Testis (tissue), 3 donors: ENCODE results near the gene DLX5. TPM values are rescaled to one million over a fixed set of nuclear protein-coding genes. Genes with fewer than 3 reads are reported as not detected.

Experiments used
- DNase-seq: peaks from one replicate; pipeline ENCODE4 v3.0.0-alpha.2; 2019
- H3K27ac ChIP-seq, 2 donors: fragments of 200-600 bp; sonication (generic); one replicate each; pipeline ENCODE4 v1.5.1; 2019
- H3K27me3 ChIP-seq: fragments of 200-600 bp; sonication (generic); one replicate; pipeline ENCODE4 v1.5.1; 2019
- H3K36me3 ChIP-seq: fragments of 200-600 bp; sonication (generic); one replicate; pipeline ENCODE4 v1.5.1; 2017; ENCODE audit warnings: low read depth; ENCODE audit errors: missing control alignments
- H3K4me1 ChIP-seq: fragments of 200-600 bp; sonication (generic); one replicate; pipeline ENCODE4 v1.5.1; 2019
- H3K4me3 ChIP-seq, 2 donors: fragments of 200-600 bp; sonication (generic); one replicate each; pipeline ENCODE4 v1.5.1; 2017 to 2019
- H3K9me3 ChIP-seq: fragments of 200-600 bp; sonication (generic); one replicate; pipeline ENCODE4 v1.5.1; 2017
- POLR2A ChIP-seq: fragments of 450-650 bp; IDR thresholded peaks from one replicate; pipeline ENCODE4 v1.6.1; 2017; ENCODE audit warnings: antibody characterized with exemption, mild to moderate bottlenecking, moderate library complexity
- WGBS, 2 donors: methylation state at CpG; one replicate each; pipeline ENCODE4 v1.1.5; 2018; 5-methylcytosine and 5-hydroxymethylcytosine counted together
- intact Hi-C: fragments of 100-400 bp; cut with DNase I; formaldehyde crosslinking; loops from one replicate; pipeline ENCODE4 v1.15.1; 2023; ENCODE audit warnings: low total_unique reads
- polyA plus RNA-seq: library from polyadenylated mRNA; stranded (reverse); fragments of 350-450 nt; fragmentation: Illumina TruSeq; extraction: RNeasy Lipid Tissue Mini Kit (QIAGEN cat#74804); gene quantifications from one replicate; pipeline ENCODE4 v1.2.3, GENCODE V29; 2014; ENCODE audit warnings: low read depth, low replicate concordance; ENCODE audit not compliant: insufficient read depth
- total RNA-seq, 2 donors: library from RNA; depleted of rRNA; stranded (reverse); fragments of >200 nt; gene quantifications; one replicate each; pipeline ENCODE4 v1.2.3, GENCODE V29; 2016
- TF ChIP-seq, protein P1 (sequence below), 3 experiments: fragments of 450-650 bp in 2 of 3; fragments of 200-600 bp in 1 of 3; sonication (generic) in 1 of 3; IDR thresholded peaks; one replicate each; pipeline ENCODE4 v1.5.1; 2016 to 2019; ENCODE audit warnings: antibody characterized with exemption in 3 of 3, mild to moderate bottlenecking in 2 of 3, moderate library complexity in 1 of 3

The DLX5 gene
- total and polyA plus RNA-seq, 3 donors from 2014 or later = 1.3 to 2.6 (median 2.3) TPM

DNA sequence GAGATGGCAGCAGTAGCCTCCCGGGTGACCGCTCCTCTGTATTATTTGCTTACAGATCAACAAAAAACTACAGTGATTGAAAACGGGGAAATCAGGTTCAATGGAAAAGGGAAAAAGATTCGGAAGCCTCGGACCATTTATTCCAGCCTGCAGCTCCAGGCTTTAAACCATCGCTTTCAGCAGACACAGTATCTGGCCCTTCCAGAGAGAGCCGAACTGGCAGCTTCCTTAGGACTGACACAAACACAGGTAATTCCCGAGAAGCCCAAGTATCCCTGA, 17.1 kb downstream of the DLX5 start:
- 34 to 50% methylated on average over 8 of the region's 8 CpGs for WGBS, 2 donors
- H3K4me3 ChIP-seq = no peak overlapping the region
- no peak overlapping the region for H3K27ac ChIP-seq
- H3K27me3 ChIP-seq = peaks cover 7% of the 10 kb centered on the region
- no peaks in the 10 kb centered on the region for H3K36me3 ChIP-seq
- H3K9me3 ChIP-seq = no peaks in the 10 kb centered on the region
- TF ChIP-seq, protein P1, sequence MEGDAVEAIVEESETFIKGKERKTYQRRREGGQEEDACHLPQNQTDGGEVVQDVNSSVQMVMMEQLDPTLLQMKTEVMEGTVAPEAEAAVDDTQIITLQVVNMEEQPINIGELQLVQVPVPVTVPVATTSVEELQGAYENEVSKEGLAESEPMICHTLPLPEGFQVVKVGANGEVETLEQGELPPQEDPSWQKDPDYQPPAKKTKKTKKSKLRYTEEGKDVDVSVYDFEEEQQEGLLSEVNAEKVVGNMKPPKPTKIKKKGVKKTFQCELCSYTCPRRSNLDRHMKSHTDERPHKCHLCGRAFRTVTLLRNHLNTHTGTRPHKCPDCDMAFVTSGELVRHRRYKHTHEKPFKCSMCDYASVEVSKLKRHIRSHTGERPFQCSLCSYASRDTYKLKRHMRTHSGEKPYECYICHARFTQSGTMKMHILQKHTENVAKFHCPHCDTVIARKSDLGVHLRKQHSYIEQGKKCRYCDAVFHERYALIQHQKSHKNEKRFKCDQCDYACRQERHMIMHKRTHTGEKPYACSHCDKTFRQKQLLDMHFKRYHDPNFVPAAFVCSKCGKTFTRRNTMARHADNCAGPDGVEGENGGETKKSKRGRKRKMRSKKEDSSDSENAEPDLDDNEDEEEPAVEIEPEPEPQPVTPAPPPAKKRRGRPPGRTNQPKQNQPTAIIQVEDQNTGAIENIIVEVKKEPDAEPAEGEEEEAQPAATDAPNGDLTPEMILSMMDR (IDR thresholded peaks at IDR 0.05) = no peak
- no peak for TF ChIP-seq POLR2A
- peaks cover 3% of the 10 kb centered on the region for H3K4me1 ChIP-seq
- intact Hi-C loops = no loop called here
- DNase-seq = no peak

DNA sequence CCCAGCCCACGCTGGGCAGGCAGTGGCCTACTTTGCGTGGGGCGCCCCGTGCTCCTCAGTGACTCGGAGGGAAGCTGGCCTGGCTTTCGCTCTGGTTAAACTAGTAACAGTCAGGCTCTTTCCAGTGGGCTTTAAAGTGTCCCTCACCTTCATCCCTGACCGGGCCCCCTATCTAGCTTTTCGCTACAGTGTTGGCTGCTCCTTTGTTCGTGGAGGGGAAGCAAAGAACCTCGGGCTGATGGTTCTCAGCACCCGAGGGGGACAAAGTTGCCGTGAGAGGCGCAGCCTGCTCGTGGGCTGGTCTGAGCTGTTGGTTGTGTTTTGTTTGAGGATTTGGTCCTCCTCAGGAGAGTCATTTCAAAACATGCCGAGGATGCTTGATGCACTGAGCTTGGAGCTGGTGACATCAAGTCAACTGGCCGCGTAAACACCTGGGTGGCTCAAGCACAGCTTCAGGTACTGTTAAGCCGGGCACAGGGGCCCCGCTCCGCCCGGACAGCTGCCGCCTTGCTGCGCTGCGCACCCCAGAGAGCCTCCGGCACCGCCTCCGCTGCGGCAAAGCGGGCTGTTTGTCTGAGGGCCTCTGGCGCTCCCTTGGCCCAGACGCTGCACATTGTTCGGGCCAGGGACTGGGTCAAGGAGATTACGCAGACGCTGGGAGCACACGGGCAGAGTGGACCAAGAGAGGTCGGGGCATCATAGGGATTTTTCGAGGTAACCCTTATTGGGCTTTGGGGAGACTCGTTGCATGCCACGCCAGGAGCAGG, 17.6 kb downstream of the DLX5 start:
- H3K27ac ChIP-seq = peak overlapping the region in 1 of 2 donors; percentile 41
- no peak for DNase-seq
- peaks cover 3% of the 10 kb centered on the region for H3K4me1 ChIP-seq
- WGBS, 2 donors = 11 to 18% methylated on average over 25 to 39 of the region's 39 CpGs
- H3K27me3 ChIP-seq = peaks cover 7% of the 10 kb centered on the region
- no peaks in the 10 kb centered on the region for H3K36me3 ChIP-seq
- TF ChIP-seq, protein P1 (IDR thresholded peaks at IDR 0.05) = no peak
- no peak for TF ChIP-seq POLR2A
- H3K9me3 ChIP-seq = no peaks in the 10 kb centered on the region
- intact Hi-C loops = no loop called here
- peak overlapping the region; percentile 39 to 53 for H3K4me3 ChIP-seq

DNA sequence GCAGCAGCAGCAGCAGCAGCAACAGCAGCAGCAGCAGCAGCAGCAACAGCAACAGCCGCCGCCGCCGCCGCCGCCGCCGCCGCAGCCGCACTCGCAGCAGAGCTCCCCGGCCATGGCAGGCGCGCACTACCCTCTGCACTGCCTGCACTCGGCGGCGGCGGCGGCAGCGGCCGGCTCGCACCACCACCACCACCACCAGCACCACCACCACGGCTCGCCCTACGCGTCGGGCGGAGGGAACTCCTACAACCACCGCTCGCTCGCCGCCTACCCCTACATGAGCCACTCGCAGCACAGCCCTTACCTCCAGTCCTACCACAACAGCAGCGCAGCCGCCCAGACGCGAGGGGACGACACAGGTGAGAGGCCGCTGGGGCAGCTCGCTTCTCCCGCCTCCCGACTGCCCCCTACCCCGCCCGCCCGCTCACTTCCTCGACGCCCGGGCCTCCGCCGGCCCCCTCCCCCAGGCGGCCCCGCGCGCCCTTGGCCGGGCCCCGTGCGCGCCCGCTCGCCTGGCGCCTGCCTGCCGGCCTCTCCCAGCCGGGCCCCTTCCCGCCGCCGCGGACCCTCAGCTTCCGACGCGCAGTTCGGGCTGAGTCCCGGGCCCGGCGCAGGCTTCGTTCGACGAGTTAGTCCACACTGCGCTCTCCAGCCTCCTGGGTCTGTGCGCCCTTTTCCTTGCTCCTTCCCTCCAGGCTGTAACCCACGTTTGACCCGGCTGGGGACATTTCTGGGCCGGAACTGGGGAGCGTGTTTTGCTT, 18.4 kb downstream of the DLX5 start:
- peak; percentile 64 for DNase-seq
- 2 to 3% methylated on average over 5 to 70 of the region's 83 CpGs for WGBS, 2 donors
- no peaks in the 10 kb centered on the region for H3K36me3 ChIP-seq
- H3K4me1 ChIP-seq = peaks cover 3% of the 10 kb centered on the region
- H3K27ac ChIP-seq = peak overlapping the region in 1 of 2 donors; percentile 41
- H3K27me3 ChIP-seq = peaks cover 7% of the 10 kb centered on the region
- H3K4me3 ChIP-seq = peak overlapping the region; percentile 39 to 53
- H3K9me3 ChIP-seq = no peaks in the 10 kb centered on the region
- intact Hi-C loops = no loop called here
- TF ChIP-seq, protein P1 (IDR thresholded peaks at IDR 0.05) = no peak
- no peak for TF ChIP-seq POLR2A

DNA sequence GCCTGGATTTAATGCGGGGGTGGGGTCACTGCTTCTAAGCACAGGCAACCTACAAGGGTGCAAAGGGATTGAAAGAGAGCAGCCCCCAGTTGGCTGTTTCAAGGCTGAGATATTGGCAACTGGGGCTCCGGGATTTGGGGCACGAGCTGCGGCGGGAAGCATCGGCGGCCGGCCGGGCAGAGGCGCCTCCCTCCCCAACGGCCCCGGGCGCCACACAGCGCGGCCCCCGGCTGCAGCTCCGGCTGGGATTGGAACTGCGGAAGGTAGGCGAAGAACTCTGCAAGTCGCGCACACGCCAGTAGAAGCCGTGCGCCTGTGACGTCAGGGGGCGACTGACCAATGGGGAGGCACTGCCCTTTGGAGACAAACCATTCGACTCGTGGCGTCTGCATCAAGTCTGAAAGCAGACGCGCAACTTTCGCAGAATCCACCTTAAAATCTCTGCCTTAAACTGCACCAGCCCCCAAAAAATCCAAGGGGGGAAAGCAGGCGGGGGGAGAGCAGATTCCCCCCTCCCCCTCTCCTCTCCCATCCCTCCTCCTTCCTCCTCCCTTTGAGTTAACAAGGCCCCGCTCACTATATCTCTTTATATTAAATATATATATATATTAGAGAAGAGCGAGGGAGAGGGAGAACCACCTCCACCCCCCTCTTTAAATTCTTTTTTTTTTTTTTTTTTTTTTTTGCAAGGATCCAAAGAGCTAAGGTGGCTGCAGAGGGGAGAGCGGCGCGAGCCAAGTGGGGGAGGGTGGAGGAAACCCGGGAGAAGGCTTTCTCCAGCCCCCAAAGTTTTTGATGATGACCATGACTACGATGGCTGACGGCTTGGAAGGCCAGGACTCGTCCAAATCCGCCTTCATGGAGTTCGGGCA, 19.2 kb downstream of the DLX5 start, which contains the start of gene DLX6:
DLX6 (plus strand) TSS at position 371 of the 872 bp plus-strand sequence; CDS start at position 796, 425 bp downstream.
- H3K4me3 ChIP-seq = peak within 1 kb of the TSS; percentile 39 to 53
- H3K9me3 ChIP-seq = no peaks in the 10 kb centered on the region
- peaks cover 3% of the 10 kb centered on the region for H3K4me1 ChIP-seq
- no peak for TF ChIP-seq POLR2A
- TF ChIP-seq, protein P1 (IDR thresholded peaks at IDR 0.05) = no peak
- peaks cover 7% of the 10 kb centered on the region for H3K27me3 ChIP-seq
- intact Hi-C loops = no loop called here
- H3K27ac ChIP-seq = peak within 1 kb of the TSS in 1 of 2 donors; percentile 53
- WGBS, 2 donors = 4 to 8% methylated on average over 19 to 44 of the region's 44 CpGs
- DNase-seq = peak; percentile 83
- H3K36me3 ChIP-seq = no peaks in the 10 kb centered on the region
